GM19463 (cell line): ENCODE data around the gene STX16.
A peak's percentile ranks its signal among the peaks of the same experiment; 100 is the strongest.

ENCODE experiments used
- ATAC-seq: cut with Tn5 transposase; IDR thresholded peaks from one replicate; pipeline ENCODE4 v1.9.1; 2021; ENCODE audit warnings: mild to moderate bottlenecking, moderate library complexity; ENCODE audit not compliant: unreplicated experiment

Gene STX16

GRCh38 chr20:58650776-58651558 lies at the start of gene STX16:
TSS of gene STX16 (plus strand) at chr20:58651283. CDS start at chr20:58652007, 724 bp downstream.
- peak; percentile 74 for ATAC-seq

- no peak for ATAC-seq
Observed at GRCh38 chr20:58602124-58602523, 49.0 kb upstream of the STX16 start.

- no peak for ATAC-seq
Observed at GRCh38 chr20:58603721-58604120, 47.4 kb upstream of the STX16 start.

- ATAC-seq: no peak
Observed at GRCh38 chr20:58604128-58604881, 46.8 kb upstream of the STX16 start.

- no peak for ATAC-seq
Observed at GRCh38 chr20:58605292-58606065, 45.6 kb upstream of the STX16 start.

GRCh38 chr20:58606184-58606583 lies 44.9 kb upstream of the STX16 start:
- no peak for ATAC-seq

- ATAC-seq: no peak
Observed at GRCh38 chr20:58608096-58608840, 42.8 kb upstream of the STX16 start.

- no peak for ATAC-seq
Observed at GRCh38 chr20:58609026-58609425, 42.1 kb upstream of the STX16 start.

GRCh38 chr20:58610071-58610800 lies 40.8 kb upstream of the STX16 start:
- no peak for ATAC-seq

- no peak for ATAC-seq
Observed at GRCh38 chr20:58610811-58611210, 40.3 kb upstream of the STX16 start.

GRCh38 chr20:58611236-58612030 lies 39.6 kb upstream of the STX16 start:
- no peak for ATAC-seq

GRCh38 chr20:58612121-58612691 lies 38.9 kb upstream of the STX16 start:
- no peak for ATAC-seq

GRCh38 chr20:58613061-58613854 lies 37.8 kb upstream of the STX16 start:
- no peak for ATAC-seq

GRCh38 chr20:58614366-58614765 lies 36.7 kb upstream of the STX16 start:
- no peak for ATAC-seq

GRCh38 chr20:58614984-58615760 lies 35.9 kb upstream of the STX16 start:
- ATAC-seq: no peak

- ATAC-seq: no peak
Observed at GRCh38 chr20:58616411-58616810, 34.7 kb upstream of the STX16 start.

GRCh38 chr20:58617158-58617557 lies 33.9 kb upstream of the STX16 start:
- ATAC-seq: no peak
